GM12878 (cell line): ENCODE results near the gene GCSAM. TPM values are rescaled to one million over a fixed set of nuclear protein-coding genes. Genes with fewer than 3 reads are reported as not detected.

ENCODE experiments used
- ASH2L ChIP-seq: fragments of 300-600, 200-600 bp; sonication (generic); IDR thresholded peaks from 2 replicates; pipeline ENCODE4 v1.6.1; 2017; ENCODE audit warnings: low read depth, mild to moderate bottlenecking, borderline replicate concordance
- BCLAF1 ChIP-seq: fragments of 450-650 bp; IDR thresholded peaks from 2 replicates; pipeline ENCODE4 v1.6.1; 2017; ENCODE audit warnings: antibody characterized with exemption, mild to moderate bottlenecking, moderate library complexity
- CREB1 ChIP-seq: IDR thresholded peaks from 2 replicates; pipeline ENCODE4 v1.6.1; 2012; ENCODE audit warnings: low read depth, mild to moderate bottlenecking, inconsistent platforms
- CUX1 ChIP-seq: IDR thresholded peaks from 2 replicates; pipeline ENCODE4 v1.6.1; 2012; ENCODE audit warnings: improper control_type of control experiment, low read depth, low read length; ENCODE audit not compliant: insufficient replicate concordance
- DPF2 ChIP-seq: fragments of 450-650 bp; IDR thresholded peaks from 2 replicates; pipeline ENCODE4 v1.6.1; 2017; ENCODE audit warnings: mild to moderate bottlenecking
- EZH2 ChIP-seq: IDR thresholded peaks from 2 replicates; pipeline ENCODE4 v1.6.1; 2012; ENCODE audit warnings: low read depth, mild to moderate bottlenecking, control low read depth, inconsistent platforms, low read length, borderline replicate concordance; ENCODE audit not compliant: control insufficient read depth
- IKZF1 ChIP-seq: fragments of 450-650 bp; conservative IDR thresholded peaks from 2 replicates; pipeline ENCODE4 v1.6.1; 2017; ENCODE audit warnings: antibody characterized with exemption, mild to moderate bottlenecking
- IKZF2 ChIP-seq, 2 experiments: fragments of 450-650 bp; IDR thresholded peaks; 2 replicates each; pipeline ENCODE4 v1.6.1; 2017; ENCODE audit warnings: mild to moderate bottlenecking in 2 of 2, moderate library complexity in 2 of 2
- KDM1A ChIP-seq: fragments of 200-600 bp; sonication (generic); IDR thresholded peaks from 2 replicates; pipeline ENCODE4 v1.6.1; 2016; ENCODE audit warnings: borderline replicate concordance
- MYC ChIP-seq: IDR thresholded peaks from 2 replicates; pipeline ENCODE4 v1.6.1; 2011; ENCODE audit warnings: mild to moderate bottlenecking, low read length, moderate library complexity, inconsistent platforms; ENCODE audit not compliant: insufficient read depth, insufficient replicate concordance, insufficient read length, severe bottlenecking
- NFXL1 ChIP-seq: fragments of 450-650 bp; IDR thresholded peaks from 2 replicates; pipeline ENCODE4 v1.6.1; 2017; ENCODE audit warnings: antibody characterized with exemption, mild to moderate bottlenecking, borderline replicate concordance
- PBX3 ChIP-seq: IDR thresholded peaks from 2 replicates; pipeline ENCODE4 v1.6.1; 2011; ENCODE audit warnings: mild to moderate bottlenecking, low read depth, low read length, moderate library complexity; ENCODE audit not compliant: insufficient replicate concordance
- RELB ChIP-seq: fragments of 450-650 bp; IDR thresholded peaks from 2 replicates; pipeline ENCODE4 v1.6.1; 2017; ENCODE audit warnings: low read depth, mild to moderate bottlenecking, moderate library complexity
- RFX5 ChIP-seq: IDR thresholded peaks from 2 replicates; pipeline ENCODE4 v1.6.1; 2011; ENCODE audit warnings: low read depth, low read length, improper control_type of control experiment
- SMC3 ChIP-seq: IDR thresholded peaks from 2 replicates; pipeline ENCODE4 v1.6.1; 2011; ENCODE audit warnings: low read length, improper control_type of control experiment, borderline replicate concordance
- SREBF2 ChIP-seq: IDR thresholded peaks from 2 replicates; pipeline ENCODE4 v1.6.1; 2012; ENCODE audit warnings: mild to moderate bottlenecking, low read length
- STAT3 ChIP-seq: IDR thresholded peaks from 2 replicates; pipeline ENCODE4 v1.6.1; 2011; ENCODE audit warnings: low read depth, low read length, improper control_type of control experiment
- SUZ12 ChIP-seq: fragments of 200-600 bp; sonication (generic); IDR thresholded peaks from one replicate; pipeline ENCODE4 v1.6.1; 2018; ENCODE audit warnings: antibody characterized with exemption, mild to moderate bottlenecking; ENCODE audit not compliant: unreplicated experiment
- WRNIP1 ChIP-seq: IDR thresholded peaks from 2 replicates; pipeline ENCODE4 v1.6.1; 2011; ENCODE audit warnings: low read depth, low read length, improper control_type of control experiment, borderline replicate concordance
- ZNF24 ChIP-seq: fragments of 450-650 bp; IDR thresholded peaks from 2 replicates; pipeline ENCODE4 v1.6.1; 2017; ENCODE audit warnings: antibody characterized with exemption, mild to moderate bottlenecking
- polyA plus RNA-seq, 11 experiments: library from polyadenylated mRNA; depleted of rRNA in 4 of 11; unstranded in 6 of 11; stranded (reverse) in 5 of 11; fragments of >200 nt; fragmentation: Nextera tagmentation in 4 of 11; fragmentation: Illumina TruSeq in 1 of 11; extraction: Ambion mirVana in 4 of 11; extraction: Trizol in 1 of 11; gene quantifications; 1 replicate in 1 of 11; 2 replicates in 10 of 11; pipeline versions ENCODE4 v1.2.1 to v1.2.3, GENCODE V29; 2011 to 2016; ENCODE audit warnings: inconsistent platforms in 2 of 11, missing spikeins in 2 of 11, low read depth in 1 of 11
- total RNA-seq, 4 experiments: library from RNA; depleted of rRNA in 3 of 4; stranded (reverse); fragments of >200 nt in 3 of 4; fragmentation: Illumina TruSeq in 1 of 4; extraction: Trizol in 1 of 4; gene quantifications; 2 replicates each; pipeline versions ENCODE4 v1.2.1 to v1.2.3, GENCODE V29; 2013 to 2021

Gene GCSAM
- total and polyA plus RNA-seq, 10 of the 15 experiments (the other 5 are each of a cell fraction or from before 2014, with no cell fraction given) = 81.5 to 407 (median 107) TPM

- TF ChIP-seq BCLAF1 (no peak), IKZF2 (IDR thresholded peaks at IDR 0.05) (no peak), EZH2 (no peak), CREB1 (peak; percentile 13; the same call in 1 of the 2 replicates), MYC (no peak), WRNIP1 (no peak), NFXL1 (no peak), SUZ12 (no peak), RFX5 (no peak), ASH2L (no peak), RELB (no peak), STAT3 (no peak), DPF2 (no peak), IKZF1 (no peak), SREBF2 (no peak), CUX1 (peak; percentile 76), SMC3 (peak; percentile 3; the same call in 1 of the 2 replicates), PBX3 (no peak), KDM1A (no peak), ZNF24 (no peak)
Measured at GRCh38 chr3:112115806-112116383, 17.2 kb downstream of the GCSAM start (continued).
